WTC11 (cell line): ENCODE results near the gene RNF151.

ENCODE experiments used
- ATF1 ChIP-seq: sonication (generic); formaldehyde crosslinking; IDR thresholded peaks from 2 replicates; pipeline ENCODE4 v1.8.1; 2023; ENCODE audit warnings: mild to moderate bottlenecking, moderate library complexity, missing genetic modification reagents
- CBFB ChIP-seq: sonication (generic); formaldehyde crosslinking; IDR thresholded peaks from 2 replicates; pipeline ENCODE4 v1.8.1; 2022; ENCODE audit warnings: mild to moderate bottlenecking, low read depth, missing genetic modification reagents
- EMX1 ChIP-seq: fragments of 250-450 bp; sonication (Bioruptor Pico); IDR thresholded peaks from 2 replicates; pipeline ENCODE4 v1.8.0; 2021; ENCODE audit warnings: mild to moderate bottlenecking
- PRRX2 ChIP-seq: fragments of 250-450 bp; sonication (Bioruptor Pico); IDR thresholded peaks from 2 replicates; pipeline ENCODE4 v1.8.0; 2021; ENCODE audit warnings: mild to moderate bottlenecking
- SMAD4 ChIP-seq: sonication (generic); formaldehyde crosslinking; IDR thresholded peaks from 2 replicates; pipeline ENCODE4 v1.8.0; 2022; ENCODE audit warnings: mild to moderate bottlenecking, missing genetic modification reagents
- USF2 ChIP-seq: sonication (generic); formaldehyde crosslinking; IDR thresholded peaks from 2 replicates; pipeline ENCODE4 v1.8.1; 2023; ENCODE audit warnings: mild to moderate bottlenecking, missing genetic modification reagents, moderate library complexity
- ZNF263 ChIP-seq: sonication (generic); formaldehyde crosslinking; IDR thresholded peaks from 2 replicates; pipeline ENCODE4 v1.8.1; 2022; ENCODE audit warnings: low read depth, mild to moderate bottlenecking, moderate library complexity, missing genetic modification reagents
- ZNF512 ChIP-seq: sonication (generic); formaldehyde crosslinking; IDR thresholded peaks from 2 replicates; pipeline ENCODE4 v1.8.1; 2022; ENCODE audit warnings: missing genetic modification reagents, borderline replicate concordance
- TF ChIP-seq, protein P1 (sequence below): sonication (generic); formaldehyde crosslinking; IDR thresholded peaks from 2 replicates; pipeline ENCODE4 v1.8.1; 2023; ENCODE audit warnings: mild to moderate bottlenecking, moderate library complexity, missing genetic modification reagents
- TF ChIP-seq, protein P2 (sequence below): fragments of 200-600 bp; IDR thresholded peaks from 2 replicates; pipeline ENCODE4 v1.8.0; 2022; ENCODE audit warnings: antibody characterized with exemption
- TF ChIP-seq, protein P3 (sequence below): sonication (generic); formaldehyde crosslinking; conservative IDR thresholded peaks from 2 replicates; pipeline ENCODE4 v1.8.1; 2022; ENCODE audit warnings: mild to moderate bottlenecking, missing genetic modification reagents

GRCh38 chr16:1992704-1993317 lies 26.2 kb downstream of the RNF151 start:
- TF ChIP-seq, protein P1, sequence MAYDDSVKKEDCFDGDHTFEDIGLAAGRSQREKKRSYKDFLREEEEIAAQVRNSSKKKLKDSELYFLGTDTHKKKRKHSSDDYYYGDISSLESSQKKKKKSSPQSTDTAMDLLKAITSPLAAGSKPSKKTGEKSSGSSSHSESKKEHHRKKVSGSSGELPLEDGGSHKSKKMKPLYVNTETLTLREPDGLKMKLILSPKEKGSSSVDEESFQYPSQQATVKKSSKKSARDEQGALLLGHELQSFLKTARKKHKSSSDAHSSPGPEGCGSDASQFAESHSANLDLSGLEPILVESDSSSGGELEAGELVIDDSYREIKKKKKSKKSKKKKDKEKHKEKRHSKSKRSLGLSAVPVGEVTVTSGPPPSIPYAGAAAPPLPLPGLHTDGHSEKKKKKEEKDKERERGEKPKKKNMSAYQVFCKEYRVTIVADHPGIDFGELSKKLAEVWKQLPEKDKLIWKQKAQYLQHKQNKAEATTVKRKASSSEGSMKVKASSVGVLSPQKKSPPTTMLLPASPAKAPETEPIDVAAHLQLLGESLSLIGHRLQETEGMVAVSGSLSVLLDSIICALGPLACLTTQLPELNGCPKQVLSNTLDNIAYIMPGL (CRISPR knock-in tag) = no peak; the same call in 1 of the 2 replicates
- TF ChIP-seq, protein P2, sequence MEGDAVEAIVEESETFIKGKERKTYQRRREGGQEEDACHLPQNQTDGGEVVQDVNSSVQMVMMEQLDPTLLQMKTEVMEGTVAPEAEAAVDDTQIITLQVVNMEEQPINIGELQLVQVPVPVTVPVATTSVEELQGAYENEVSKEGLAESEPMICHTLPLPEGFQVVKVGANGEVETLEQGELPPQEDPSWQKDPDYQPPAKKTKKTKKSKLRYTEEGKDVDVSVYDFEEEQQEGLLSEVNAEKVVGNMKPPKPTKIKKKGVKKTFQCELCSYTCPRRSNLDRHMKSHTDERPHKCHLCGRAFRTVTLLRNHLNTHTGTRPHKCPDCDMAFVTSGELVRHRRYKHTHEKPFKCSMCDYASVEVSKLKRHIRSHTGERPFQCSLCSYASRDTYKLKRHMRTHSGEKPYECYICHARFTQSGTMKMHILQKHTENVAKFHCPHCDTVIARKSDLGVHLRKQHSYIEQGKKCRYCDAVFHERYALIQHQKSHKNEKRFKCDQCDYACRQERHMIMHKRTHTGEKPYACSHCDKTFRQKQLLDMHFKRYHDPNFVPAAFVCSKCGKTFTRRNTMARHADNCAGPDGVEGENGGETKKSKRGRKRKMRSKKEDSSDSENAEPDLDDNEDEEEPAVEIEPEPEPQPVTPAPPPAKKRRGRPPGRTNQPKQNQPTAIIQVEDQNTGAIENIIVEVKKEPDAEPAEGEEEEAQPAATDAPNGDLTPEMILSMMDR = no peak
- TF ChIP-seq USF2 (CRISPR knock-in tag) (no peak), ZNF263 (CRISPR knock-in tag) (no peak), SMAD4 (CRISPR knock-in tag) (no peak), PRRX2 (CRISPR knock-in tag) (no peak), ATF1 (CRISPR knock-in tag) (no peak), CBFB (CRISPR knock-in tag) (no peak), ZNF512 (no peak), EMX1 (CRISPR knock-in tag) (no peak)
- TF ChIP-seq, protein P3, sequence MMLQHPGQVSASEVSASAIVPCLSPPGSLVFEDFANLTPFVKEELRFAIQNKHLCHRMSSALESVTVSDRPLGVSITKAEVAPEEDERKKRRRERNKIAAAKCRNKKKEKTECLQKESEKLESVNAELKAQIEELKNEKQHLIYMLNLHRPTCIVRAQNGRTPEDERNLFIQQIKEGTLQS = no peak
